Endothelial cell of umbilical vein (primary cell): ENCODE measurements around the gene ZNF202.

ENCODE experiments used
- EZH2 ChIP-seq: IDR thresholded peaks from 2 replicates; pipeline ENCODE4 v1.6.1; 2012; ENCODE audit warnings: borderline replicate concordance, low read depth, mild to moderate bottlenecking, moderate library complexity, low read length, inconsistent platforms; ENCODE audit not compliant: severe bottlenecking
- FOS ChIP-seq: IDR thresholded peaks from 2 replicates; pipeline ENCODE4 v1.6.1; 2011; ENCODE audit warnings: mild to moderate bottlenecking, low read length, moderate library complexity, borderline replicate concordance; ENCODE audit not compliant: insufficient read depth
- POLR2AphosphoS5 ChIP-seq: IDR thresholded peaks from 2 replicates; pipeline ENCODE4 v1.6.1; 2012; ENCODE audit warnings: low read depth, mild to moderate bottlenecking, control low read depth, low read length, moderate library complexity; ENCODE audit not compliant: insufficient read depth
- TF ChIP-seq, protein P1 (sequence below), 2 donors: IDR thresholded peaks; 1 replicate in 1 of 2; 2 replicates in 1 of 2; pipeline ENCODE4 v1.5.1; 2011; ENCODE audit warnings: low read length in 2 of 2, mild to moderate bottlenecking in 2 of 2, moderate library complexity in 2 of 2, control low read depth in 1 of 2, inconsistent platforms in 1 of 2, low read depth in 1 of 2; ENCODE audit not compliant: insufficient read depth in 1 of 2; ENCODE audit errors: extremely low read depth in 1 of 2
- TF ChIP-seq, protein P2 (sequence below): IDR thresholded peaks from 2 replicates; pipeline ENCODE4 v1.6.1; 2011; ENCODE audit not compliant: insufficient read depth, insufficient read length

DNA sequence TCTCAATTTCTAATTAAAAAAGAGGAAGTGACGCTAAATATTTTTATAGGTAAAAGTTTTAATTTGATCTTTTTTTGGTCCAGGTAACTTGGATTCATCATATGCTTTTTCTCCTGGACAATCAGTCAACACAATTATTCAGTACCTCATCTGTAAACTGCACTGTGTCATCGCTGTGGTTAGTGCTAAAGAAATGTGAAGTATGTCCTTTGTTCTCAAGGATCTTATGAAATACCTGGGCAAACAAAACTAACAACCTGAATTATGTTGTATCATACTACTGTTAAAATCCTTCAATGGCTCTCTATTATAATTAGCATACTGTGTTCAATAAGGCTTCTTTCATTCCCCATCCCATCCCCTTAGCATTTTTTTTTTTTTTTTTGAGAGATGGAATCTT is 67.2 kb downstream of the ZNF202 start:
- TF ChIP-seq, protein P1, sequence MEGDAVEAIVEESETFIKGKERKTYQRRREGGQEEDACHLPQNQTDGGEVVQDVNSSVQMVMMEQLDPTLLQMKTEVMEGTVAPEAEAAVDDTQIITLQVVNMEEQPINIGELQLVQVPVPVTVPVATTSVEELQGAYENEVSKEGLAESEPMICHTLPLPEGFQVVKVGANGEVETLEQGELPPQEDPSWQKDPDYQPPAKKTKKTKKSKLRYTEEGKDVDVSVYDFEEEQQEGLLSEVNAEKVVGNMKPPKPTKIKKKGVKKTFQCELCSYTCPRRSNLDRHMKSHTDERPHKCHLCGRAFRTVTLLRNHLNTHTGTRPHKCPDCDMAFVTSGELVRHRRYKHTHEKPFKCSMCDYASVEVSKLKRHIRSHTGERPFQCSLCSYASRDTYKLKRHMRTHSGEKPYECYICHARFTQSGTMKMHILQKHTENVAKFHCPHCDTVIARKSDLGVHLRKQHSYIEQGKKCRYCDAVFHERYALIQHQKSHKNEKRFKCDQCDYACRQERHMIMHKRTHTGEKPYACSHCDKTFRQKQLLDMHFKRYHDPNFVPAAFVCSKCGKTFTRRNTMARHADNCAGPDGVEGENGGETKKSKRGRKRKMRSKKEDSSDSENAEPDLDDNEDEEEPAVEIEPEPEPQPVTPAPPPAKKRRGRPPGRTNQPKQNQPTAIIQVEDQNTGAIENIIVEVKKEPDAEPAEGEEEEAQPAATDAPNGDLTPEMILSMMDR (IDR thresholded peaks at IDR 0.05; ENCODE audit: extremely low read depth in 1 of 2, insufficient read depth in 1 of 2, low read depth in 1 of 2, low read length in 2 of 2) = no peak
- TF ChIP-seq, protein P2, sequence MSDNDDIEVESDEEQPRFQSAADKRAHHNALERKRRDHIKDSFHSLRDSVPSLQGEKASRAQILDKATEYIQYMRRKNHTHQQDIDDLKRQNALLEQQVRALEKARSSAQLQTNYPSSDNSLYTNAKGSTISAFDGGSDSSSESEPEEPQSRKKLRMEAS = no peak
- TF ChIP-seq POLR2AphosphoS5 (no peak), EZH2 (no peak), FOS (no peak)
